IPS-NIHi7 (cell line): ENCODE results near the gene AK9.
A peak's percentile ranks its signal among the peaks of the same experiment; 100 is the strongest.

ENCODE experiments used
- DNase-seq: peaks from one replicate; pipeline ENCODE4 v3.0.0; 2012; ENCODE audit warnings: mixed read lengths; ENCODE audit errors: extremely low spot score

AK9 gene

GRCh38 chr6:109457562-109457996 is 233.4 kb downstream of the AK9 start:
- DNase-seq = no peak

- DNase-seq = no peak
These were observed 234.1 kb downstream of the AK9 start for GRCh38 chr6:109456710-109457561.

- DNase-seq = peak; percentile 55
These were observed 234.9 kb downstream of the AK9 start for GRCh38 chr6:109456111-109456583.

GRCh38 chr6:109455437-109456110 is 235.4 kb downstream of the AK9 start, which contains the start of gene MICAL1:
MICAL1 (minus strand) TSS chr6:109455772; CDS start chr6:109454196, 1,576 bp downstream.
- peak; percentile 75 for DNase-seq

GRCh38 chr6:109454496-109455436 is 236.2 kb downstream of the AK9 start:
- DNase-seq = peak; percentile 48

DNA sequence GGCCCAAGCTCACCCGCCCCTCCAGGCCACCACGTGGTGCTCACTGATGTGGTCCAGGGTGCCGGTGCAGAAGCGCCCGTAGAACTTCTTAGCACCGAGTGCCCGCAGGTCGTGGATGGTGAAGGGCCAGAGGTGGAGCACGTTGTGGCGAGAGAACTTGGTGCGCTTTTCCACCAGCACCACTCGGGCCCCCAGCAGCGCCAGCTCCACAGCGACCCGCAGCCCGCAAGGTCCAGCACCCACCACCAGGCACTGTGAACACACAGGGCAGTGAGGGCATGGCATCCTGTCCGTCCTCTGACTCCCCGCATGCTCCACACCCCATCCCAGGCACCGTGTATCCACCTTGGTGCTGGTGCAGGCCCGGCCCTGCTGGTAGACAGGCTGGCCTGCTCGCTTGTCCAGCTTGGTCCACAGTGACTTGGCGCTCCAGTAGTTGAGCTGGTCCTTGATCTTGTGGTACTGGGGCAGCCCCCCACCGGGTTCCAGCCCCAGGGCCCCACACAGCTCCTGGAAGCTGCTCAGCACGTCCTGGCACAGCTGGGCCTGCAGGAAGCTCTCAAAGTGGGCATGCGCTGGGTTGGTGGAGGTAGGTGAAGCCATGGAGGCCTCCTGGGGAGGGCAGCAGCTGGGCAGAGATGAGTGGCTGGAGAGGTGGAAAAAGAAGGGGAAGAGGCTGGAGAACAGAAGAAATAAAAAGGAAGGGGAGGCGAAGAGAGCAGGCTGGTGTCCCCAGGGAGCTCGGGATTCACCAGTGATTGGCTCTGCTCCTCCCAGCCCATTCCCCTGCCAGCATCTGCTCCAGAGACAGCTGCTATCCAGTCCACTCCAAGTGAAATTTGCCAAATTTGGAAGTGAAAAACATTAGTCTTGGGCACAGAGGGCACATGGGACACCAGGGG is 237.2 kb downstream of the AK9 start:
- no peak for DNase-seq

GRCh38 chr6:109453156-109453555 is 237.8 kb downstream of the AK9 start:
- no peak for DNase-seq

DNA sequence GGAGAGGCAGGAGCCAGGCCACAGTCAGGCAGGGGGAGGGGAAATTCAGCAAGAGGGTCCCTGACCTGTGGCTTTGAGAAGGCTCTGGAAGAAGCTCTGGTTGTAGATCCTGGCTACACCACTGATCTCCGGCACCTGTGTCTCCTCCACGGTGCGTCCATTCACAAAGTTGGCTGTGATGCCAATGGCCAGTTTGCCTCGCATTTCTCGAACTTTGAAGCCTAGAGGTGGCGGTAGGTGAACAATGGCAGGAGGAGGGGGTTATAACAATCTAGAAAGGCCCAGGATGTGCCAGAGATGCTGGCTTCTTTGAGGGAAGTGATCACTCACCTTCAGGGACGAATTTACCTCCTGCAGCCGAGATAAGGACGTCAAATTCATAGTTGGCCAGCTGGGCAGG is 238.8 kb downstream of the AK9 start:
- DNase-seq = no peak

- no peak for DNase-seq
These were observed 239.6 kb downstream of the AK9 start for GRCh38 chr6:109451376-109451775.

DNA sequence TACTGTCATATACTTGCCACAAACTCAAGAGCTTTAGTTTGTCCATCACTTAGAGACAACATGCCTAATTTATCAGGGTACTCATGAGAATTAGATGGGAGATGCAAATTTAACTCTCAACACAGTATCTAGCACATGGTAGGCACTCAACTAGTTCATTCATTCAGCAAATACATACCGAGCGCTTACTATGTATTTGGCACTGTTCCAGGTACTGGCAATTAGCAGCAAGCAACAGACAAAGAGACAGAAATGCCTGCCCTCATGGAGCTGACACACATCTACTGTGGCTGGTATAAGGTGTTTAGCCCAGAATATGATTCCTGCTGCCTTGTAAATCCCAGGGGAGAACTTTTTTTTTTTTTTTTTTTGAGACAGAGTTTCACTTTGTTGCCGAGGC is 240.2 kb downstream of the AK9 start:
- no peak for DNase-seq

DNA sequence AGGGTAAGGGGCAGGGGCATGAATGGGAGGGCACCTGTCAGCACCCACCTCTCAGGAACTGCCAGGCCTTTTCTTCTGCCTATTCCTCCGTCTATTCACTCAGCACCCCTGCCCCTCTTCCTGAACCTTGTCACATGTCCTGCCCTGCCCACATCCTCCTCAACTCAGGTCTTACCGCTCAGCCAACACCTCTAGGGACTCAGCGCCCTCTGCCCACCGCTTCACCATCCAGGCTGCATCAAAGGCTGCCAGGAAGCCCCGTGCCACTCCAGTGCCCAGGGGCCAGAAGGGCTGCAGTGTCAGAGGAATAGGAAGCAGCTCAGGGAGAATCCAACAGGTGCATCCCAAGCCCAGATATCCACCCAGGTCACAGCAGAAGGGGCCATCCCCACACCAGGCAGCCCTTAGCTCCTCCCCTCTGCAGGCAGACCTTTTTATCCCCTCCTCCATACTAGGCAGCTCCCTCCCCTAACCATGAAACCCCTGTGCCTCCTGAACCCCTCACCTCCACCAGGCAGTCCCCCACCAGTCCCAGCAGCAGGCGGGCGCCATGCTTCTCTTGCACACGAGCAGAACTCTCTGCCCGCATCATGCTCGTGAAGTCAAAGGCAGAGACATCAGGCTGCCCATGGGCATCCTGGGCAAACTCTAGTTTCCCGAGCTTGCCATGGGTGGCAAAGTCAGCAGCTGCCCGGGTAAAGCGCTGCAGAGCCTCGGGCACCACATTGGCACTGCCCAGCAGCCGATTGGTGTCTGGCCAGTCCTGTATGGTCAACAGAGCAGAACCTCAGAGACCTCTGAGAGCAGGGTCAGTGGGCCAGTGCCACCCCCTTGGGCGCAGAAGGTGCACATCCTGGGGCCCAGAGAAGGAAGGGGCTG is 241.0 kb downstream of the AK9 start:
- no peak for DNase-seq

DNA sequence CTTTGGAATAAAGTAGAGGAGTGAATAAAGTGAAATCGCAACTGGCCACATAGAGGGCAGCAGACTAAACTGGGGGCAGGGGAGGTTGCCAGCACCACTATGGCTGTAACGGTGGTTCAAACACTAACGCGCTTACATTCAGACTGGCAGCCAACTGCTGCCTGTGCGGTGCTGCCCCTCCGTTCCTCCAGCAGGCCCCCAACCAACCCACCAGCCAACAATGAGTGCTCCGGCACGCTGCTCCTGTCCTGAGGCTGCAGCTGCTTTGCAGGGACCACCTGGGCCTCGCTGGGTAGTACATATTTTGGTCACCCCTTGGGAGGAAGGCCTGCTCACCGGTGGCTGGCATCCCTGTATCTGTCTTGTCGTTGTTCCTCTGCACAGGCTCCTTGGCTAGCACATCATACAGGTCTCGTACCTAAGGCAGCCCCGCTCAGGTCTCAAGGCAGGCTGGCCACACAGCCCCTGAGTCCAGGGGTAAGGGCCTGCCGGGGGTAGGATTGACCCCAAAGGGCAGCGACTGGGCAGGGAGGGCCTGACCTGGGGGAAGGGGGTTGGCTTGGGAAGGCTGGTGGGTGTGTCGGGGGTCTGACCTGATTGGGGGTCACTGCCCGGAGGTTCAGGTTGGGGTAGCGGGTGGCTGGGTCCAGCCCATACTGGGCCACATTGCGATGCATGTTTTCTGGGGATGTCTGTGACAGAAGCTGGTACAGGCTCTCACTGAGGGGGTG is 241.8 kb downstream of the AK9 start:
- no peak for DNase-seq

DNA sequence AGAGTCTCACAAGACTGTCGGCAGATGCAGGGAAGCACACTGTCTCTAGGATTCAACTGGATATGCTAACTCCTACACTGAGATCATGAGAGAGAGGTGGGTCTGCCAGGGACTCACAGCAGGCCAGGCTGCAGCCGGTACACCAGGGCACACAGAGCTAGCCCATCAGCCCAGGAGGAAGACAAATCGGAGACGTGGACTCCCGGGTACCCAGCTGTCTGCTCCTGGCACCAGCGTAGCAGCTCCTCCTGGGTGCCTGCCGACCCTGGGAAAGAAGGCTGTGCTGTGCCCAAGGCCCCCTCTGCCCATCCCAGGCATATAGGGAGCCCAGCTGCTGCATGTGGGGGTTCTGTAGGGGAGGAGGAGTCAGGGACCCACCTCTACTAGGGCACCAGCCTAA is 242.4 kb downstream of the AK9 start:
- no peak for DNase-seq

DNA sequence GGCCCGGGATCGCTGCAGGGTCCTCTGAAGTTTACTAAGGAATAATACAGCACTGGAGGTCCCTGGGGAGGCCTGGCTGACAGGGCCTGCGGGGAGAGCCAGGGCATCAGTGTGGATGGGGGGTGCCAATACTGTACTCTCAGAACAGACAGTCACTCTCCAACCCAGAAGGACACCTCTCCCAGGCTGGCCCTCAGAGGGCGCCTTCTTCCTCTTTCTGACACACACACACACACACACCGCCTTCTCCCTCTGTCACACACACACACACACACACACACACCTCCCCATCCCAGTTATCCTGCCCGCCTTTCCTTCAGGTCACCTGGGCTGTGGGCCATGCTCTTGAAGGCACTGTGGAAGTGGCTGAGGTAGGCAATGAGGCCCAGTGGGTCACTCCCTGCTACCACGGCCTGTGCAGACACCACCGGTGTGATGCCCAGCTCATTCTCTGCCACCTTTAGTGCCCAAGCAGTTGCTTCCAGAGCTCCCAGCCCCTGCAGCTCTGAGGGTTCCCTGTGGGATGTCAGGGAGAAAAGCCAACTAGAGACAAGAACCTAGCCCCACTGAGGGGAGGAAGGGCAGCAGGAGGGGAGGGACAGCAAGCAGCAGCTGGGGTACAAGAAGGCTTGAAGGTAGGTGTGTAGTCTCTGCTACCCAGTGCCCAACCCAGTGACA is 243.0 kb downstream of the AK9 start:
- peak; percentile 18 for DNase-seq

- no peak for DNase-seq
These were observed 243.9 kb downstream of the AK9 start for GRCh38 chr6:109447087-109447486.

- DNase-seq = no peak
These were observed 244.5 kb downstream of the AK9 start for GRCh38 chr6:109446541-109446940.

- DNase-seq = no peak
These were observed 244.9 kb downstream of the AK9 start for GRCh38 chr6:109446072-109446471.

DNA sequence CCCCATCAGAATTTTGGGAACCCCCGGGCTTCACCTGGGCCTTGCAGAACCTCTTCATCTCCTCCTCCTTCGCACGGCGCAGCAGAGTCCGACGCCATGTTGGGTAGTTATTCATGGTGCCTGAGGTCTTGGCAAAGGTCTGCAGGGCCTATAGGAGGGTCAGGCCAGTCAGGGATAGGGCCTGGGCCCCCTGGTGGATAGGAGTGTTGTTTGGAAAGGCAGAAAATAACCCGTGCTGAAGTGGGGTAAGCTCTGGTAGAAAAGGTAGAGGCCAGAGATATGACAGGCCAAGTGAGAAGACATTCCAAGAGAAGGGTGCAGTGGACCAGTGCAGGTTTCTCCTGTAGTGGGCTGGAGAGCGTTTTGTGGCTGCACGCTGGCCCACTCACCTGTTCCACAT is 245.6 kb downstream of the AK9 start:
- no peak for DNase-seq
